Neural progenitor cell (in vitro differentiated cells): ENCODE data around the gene FSTL5. TPM values are rescaled to one million over a fixed set of nuclear protein-coding genes. Genes with fewer than 3 reads are reported as not detected.

Experiments
- DNase-seq: peaks from one replicate; pipeline ENCODE4 v3.0.0-alpha.2; 2016; ENCODE audit warnings: low spot score
- H2AFZ ChIP-seq: fragments of 200-600 bp; sonication (generic); replicated peaks from 2 replicates; pipeline ENCODE4 v1.6.1; 2016; ENCODE audit warnings: antibody characterized with exemption
- H3F3A ChIP-seq: fragments of 200-600 bp; sonication (generic); 2 replicates; pipeline ENCODE4 v1.6.1; 2016; ENCODE audit warnings: antibody characterized with exemption, low read depth
- H3K27ac ChIP-seq: fragments of 200-600 bp; sonication (generic); 2 replicates; pipeline ENCODE4 v1.5.1; 2016; ENCODE audit warnings: mild to moderate bottlenecking
- H3K27me3 ChIP-seq: fragments of 200-600 bp; sonication (generic); 2 replicates; pipeline ENCODE4 v1.6.1; 2016; ENCODE audit warnings: mild to moderate bottlenecking, moderate library complexity
- H3K36me3 ChIP-seq: fragments of 200-600 bp; sonication (generic); 2 replicates; pipeline ENCODE4 v1.5.1; 2016
- H3K4me1 ChIP-seq: fragments of 200-600 bp; sonication (generic); 2 replicates; pipeline ENCODE4 v1.6.1; 2016; ENCODE audit warnings: mixed run types
- H3K4me2 ChIP-seq: fragments of 200-600 bp; sonication (generic); 2 replicates; pipeline ENCODE4 v1.6.1; 2016
- H3K4me3 ChIP-seq: fragments of 200-600 bp; sonication (generic); 2 replicates; pipeline ENCODE4 v1.5.1; 2016
- H3K79me2 ChIP-seq: fragments of 200-600 bp; sonication (generic); 2 replicates; pipeline ENCODE4 v1.6.1; 2016; ENCODE audit warnings: low read depth
- H3K9ac ChIP-seq: fragments of 200-600 bp; sonication (generic); 2 replicates; pipeline ENCODE4 v1.6.1; 2016
- H3K9me3 ChIP-seq: fragments of 200-600 bp; sonication (generic); 2 replicates; pipeline ENCODE4 v1.5.1; 2016; ENCODE audit warnings: low read depth
- H4K20me1 ChIP-seq: fragments of 200-600 bp; sonication (generic); 2 replicates; pipeline ENCODE4 v1.6.1; 2016; ENCODE audit warnings: low read depth
- H3K27ac Mint-ChIP-seq: 3 replicates; pipeline ENCODE4 v1.8.0; 2021; ENCODE audit warnings: mixed read lengths
- H3K27me3 Mint-ChIP-seq: 2 replicates; pipeline ENCODE4 v1.8.0; 2022; ENCODE audit warnings: low read depth, mild to moderate bottlenecking, inconsistent platforms, moderate library complexity, mixed read lengths; ENCODE audit not compliant: insufficient read depth
- H3K36me3 Mint-ChIP-seq: 3 replicates; pipeline ENCODE4 v1.8.0; 2021; ENCODE audit warnings: mixed read lengths
- H3K4me1 Mint-ChIP-seq: 3 replicates; pipeline ENCODE4 v1.8.0; 2021; ENCODE audit warnings: mixed read lengths
- H3K4me3 Mint-ChIP-seq: 3 replicates; pipeline ENCODE4 v1.8.0; 2021; ENCODE audit warnings: mild to moderate bottlenecking, moderate library complexity, mixed read lengths
- H3K9me3 Mint-ChIP-seq: 3 replicates; pipeline ENCODE4 v1.8.0; 2020; ENCODE audit warnings: mixed read lengths
- EZH2 ChIP-seq: fragments of 200-600 bp; sonication (generic); IDR thresholded peaks from 2 replicates; pipeline ENCODE4 v1.6.1; 2017; ENCODE audit warnings: antibody characterized with exemption, mild to moderate bottlenecking, moderate library complexity
- EZH2phosphoT487 ChIP-seq: fragments of 200-600 bp; sonication (generic); IDR thresholded peaks from 2 replicates; pipeline ENCODE4 v1.6.1; 2017; ENCODE audit warnings: antibody characterized with exemption
- total RNA-seq: library from RNA; depleted of rRNA; stranded (reverse); fragments of >200 nt; gene quantifications from 2 replicates; pipeline ENCODE4 v1.2.3, GENCODE V29; 2015; ENCODE audit warnings: low replicate concordance
- TF ChIP-seq, protein P1 (sequence below): fragments of 200-600 bp; sonication (generic); IDR thresholded peaks from 2 replicates; pipeline ENCODE4 v1.5.1; 2017; ENCODE audit warnings: antibody characterized with exemption, mild to moderate bottlenecking

FSTL5 gene
- total RNA-seq, 1 donor from 2014 or later = not detected

DNA sequence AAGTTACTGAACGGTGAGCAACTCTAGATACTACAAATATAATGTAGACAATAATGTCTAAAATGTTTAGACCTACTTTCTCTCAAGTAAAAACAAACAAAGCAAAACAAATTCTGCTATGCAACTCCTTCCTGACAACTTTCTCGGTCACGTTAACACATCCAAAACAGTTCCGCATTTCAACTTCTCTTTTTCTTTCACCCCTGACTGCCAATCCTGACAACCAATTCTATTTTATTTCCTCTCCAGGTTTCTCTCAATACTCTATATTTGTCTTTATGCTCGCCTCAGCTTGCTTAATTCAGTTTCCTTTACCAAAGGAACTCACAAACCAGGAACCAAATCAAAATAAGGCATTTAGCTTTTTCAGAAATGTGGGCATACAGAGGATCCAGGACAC lies 513.0 kb downstream of the FSTL5 start:
- Histone ChIP-seq H3K9ac (no peak overlapping the region), H3K79me2 (no peaks in the 10 kb centered on the region), H3K4me1 (no peaks in the 10 kb centered on the region), H3K36me3 (no peaks in the 10 kb centered on the region), H3F3A (no peaks in the 10 kb centered on the region), H3K27me3 (no peaks in the 10 kb centered on the region), H4K20me1 (no peaks in the 10 kb centered on the region), H3K4me3 (no peak overlapping the region), H2AFZ (peak overlapping the region; percentile 9), H3K9me3 (no peaks in the 10 kb centered on the region), H3K27ac (no peak overlapping the region), H3K4me2 (no peak overlapping the region)
- Mint-ChIP-seq H3K4me1 (no peaks in the 10 kb centered on the region), H3K9me3 (no peaks in the 10 kb centered on the region), H3K27me3 (no peaks in the 10 kb centered on the region), H3K27ac (no peak overlapping the region), H3K4me3 (no peak overlapping the region), H3K36me3 (no peaks in the 10 kb centered on the region)
- no peak for TF ChIP-seq EZH2
- no peak for DNase-seq

DNA sequence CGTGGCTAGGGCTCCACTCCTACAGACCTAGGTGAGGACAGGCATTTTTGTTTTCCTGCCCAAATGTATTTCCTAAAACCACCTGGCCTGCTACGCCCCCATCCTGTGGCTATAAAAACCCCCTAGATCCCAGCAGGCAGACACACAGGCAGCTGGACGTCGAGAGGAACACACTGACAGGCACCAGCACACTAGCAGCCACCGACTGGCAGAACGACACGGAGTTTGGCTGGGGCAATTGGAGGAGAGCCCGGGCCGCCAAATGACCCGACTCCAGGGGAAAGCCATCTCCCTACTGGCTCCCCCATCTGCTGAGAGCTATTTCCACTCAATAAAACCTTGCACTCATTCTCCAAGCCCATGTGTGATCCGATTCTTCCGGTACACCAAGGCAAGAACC lies 516.0 kb downstream of the FSTL5 start:
- Histone ChIP-seq H3K4me2 (no peak overlapping the region), H4K20me1 (no peaks in the 10 kb centered on the region), H3K9ac (no peak overlapping the region), H3K4me1 (no peaks in the 10 kb centered on the region), H3K36me3 (no peaks in the 10 kb centered on the region), H3K27me3 (no peaks in the 10 kb centered on the region), H3F3A (no peaks in the 10 kb centered on the region), H2AFZ (no peak overlapping the region), H3K9me3 (no peaks in the 10 kb centered on the region), H3K4me3 (no peak overlapping the region), H3K79me2 (no peaks in the 10 kb centered on the region), H3K27ac (no peak overlapping the region)
- no peak overlapping the region for H3K27ac Mint-ChIP-seq
- H3K27me3 Mint-ChIP-seq = no peaks in the 10 kb centered on the region
- H3K4me1 Mint-ChIP-seq = no peaks in the 10 kb centered on the region
- H3K36me3 Mint-ChIP-seq = no peaks in the 10 kb centered on the region
- H3K4me3 Mint-ChIP-seq = no peak overlapping the region
- no peak for TF ChIP-seq EZH2
- TF ChIP-seq, protein P1, sequence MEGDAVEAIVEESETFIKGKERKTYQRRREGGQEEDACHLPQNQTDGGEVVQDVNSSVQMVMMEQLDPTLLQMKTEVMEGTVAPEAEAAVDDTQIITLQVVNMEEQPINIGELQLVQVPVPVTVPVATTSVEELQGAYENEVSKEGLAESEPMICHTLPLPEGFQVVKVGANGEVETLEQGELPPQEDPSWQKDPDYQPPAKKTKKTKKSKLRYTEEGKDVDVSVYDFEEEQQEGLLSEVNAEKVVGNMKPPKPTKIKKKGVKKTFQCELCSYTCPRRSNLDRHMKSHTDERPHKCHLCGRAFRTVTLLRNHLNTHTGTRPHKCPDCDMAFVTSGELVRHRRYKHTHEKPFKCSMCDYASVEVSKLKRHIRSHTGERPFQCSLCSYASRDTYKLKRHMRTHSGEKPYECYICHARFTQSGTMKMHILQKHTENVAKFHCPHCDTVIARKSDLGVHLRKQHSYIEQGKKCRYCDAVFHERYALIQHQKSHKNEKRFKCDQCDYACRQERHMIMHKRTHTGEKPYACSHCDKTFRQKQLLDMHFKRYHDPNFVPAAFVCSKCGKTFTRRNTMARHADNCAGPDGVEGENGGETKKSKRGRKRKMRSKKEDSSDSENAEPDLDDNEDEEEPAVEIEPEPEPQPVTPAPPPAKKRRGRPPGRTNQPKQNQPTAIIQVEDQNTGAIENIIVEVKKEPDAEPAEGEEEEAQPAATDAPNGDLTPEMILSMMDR = no peak
- TF ChIP-seq EZH2phosphoT487 = no peak
- no peak for DNase-seq
- H3K9me3 Mint-ChIP-seq = no peaks in the 10 kb centered on the region

DNA sequence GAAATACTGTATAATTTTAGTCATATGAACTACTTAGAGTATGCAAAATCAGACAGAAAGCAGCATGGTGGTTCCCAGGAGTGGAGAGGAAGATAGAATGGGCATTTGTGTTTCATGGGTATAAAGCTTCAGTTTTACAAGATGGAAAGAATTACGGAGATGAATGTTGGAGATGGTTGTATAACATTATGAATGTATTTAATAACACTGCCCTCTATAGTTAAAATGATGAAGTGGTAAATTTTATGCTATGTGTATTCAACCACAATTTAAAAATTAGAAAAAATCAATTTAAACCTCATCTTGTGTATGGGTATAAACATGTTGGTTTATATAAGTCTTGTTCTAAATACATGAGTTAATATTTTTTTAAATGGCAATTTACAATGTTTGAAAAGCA lies 521.1 kb downstream of the FSTL5 start:
- Mint-ChIP-seq H3K4me3 (no peak overlapping the region), H3K27ac (no peak overlapping the region), H3K9me3 (no peaks in the 10 kb centered on the region), H3K36me3 (no peaks in the 10 kb centered on the region), H3K4me1 (no peaks in the 10 kb centered on the region), H3K27me3 (no peaks in the 10 kb centered on the region)
- H3K9me3 ChIP-seq = no peaks in the 10 kb centered on the region
- no peak overlapping the region for H3K9ac ChIP-seq
- DNase-seq = no peak
- no peaks in the 10 kb centered on the region for H4K20me1 ChIP-seq
- H3F3A ChIP-seq = no peaks in the 10 kb centered on the region
- H3K4me2 ChIP-seq = no peak overlapping the region
- no peak overlapping the region for H3K27ac ChIP-seq
- H3K4me3 ChIP-seq = no peak overlapping the region
- no peaks in the 10 kb centered on the region for H3K27me3 ChIP-seq
- no peaks in the 10 kb centered on the region for H3K4me1 ChIP-seq
- H2AFZ ChIP-seq = no peak overlapping the region
- H3K79me2 ChIP-seq = no peaks in the 10 kb centered on the region
- H3K36me3 ChIP-seq = no peaks in the 10 kb centered on the region
- TF ChIP-seq, protein P1 = peak; percentile 15
- TF ChIP-seq EZH2 = no peak

DNA sequence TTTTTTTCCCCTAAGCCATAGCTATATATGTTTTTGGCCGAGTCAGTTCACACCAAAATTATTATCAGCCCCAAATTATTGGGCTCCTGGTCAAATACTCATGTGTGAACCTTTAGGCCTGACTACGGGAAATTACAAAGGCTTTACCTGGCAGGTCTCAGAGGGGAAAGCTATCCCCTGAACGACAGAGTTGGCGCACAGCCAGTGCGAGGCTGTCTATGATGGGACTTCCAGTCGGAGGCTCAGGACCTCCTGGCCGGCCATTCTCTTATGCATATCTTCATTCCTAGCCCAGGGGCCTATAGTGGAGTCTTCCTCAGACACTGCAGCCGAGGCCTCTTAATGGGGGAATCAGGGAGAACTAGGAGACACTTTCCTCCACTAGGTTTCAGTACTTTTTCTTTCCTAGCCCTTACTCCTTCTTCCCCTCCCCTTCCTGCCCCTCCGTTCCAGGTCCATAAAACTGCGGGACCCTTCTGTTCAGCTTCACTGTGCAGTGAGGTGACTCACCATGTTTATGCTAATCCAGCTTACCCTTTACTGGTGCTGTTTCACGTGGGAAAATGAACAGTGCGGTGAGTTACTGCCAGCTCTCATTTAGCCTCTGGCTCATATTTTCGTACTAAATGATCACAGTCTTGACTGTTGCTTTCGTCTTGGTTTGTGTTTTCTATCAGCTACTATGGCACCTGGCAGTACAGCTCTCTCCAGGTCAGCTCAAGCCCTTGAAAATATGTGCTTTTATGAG lies 533.9 kb downstream of the FSTL5 start:
- DNase-seq = no peak
- Mint-ChIP-seq H3K27ac (no peak overlapping the region), H3K27me3 (peaks cover 2% of the 10 kb centered on the region), H3K36me3 (no peaks in the 10 kb centered on the region), H3K4me1 (no peaks in the 10 kb centered on the region), H3K4me3 (no peak overlapping the region), H3K9me3 (no peaks in the 10 kb centered on the region)
- Histone ChIP-seq H3K9me3 (no peaks in the 10 kb centered on the region), H3K4me3 (no peak overlapping the region), H3K79me2 (no peaks in the 10 kb centered on the region), H3K4me2 (no peak overlapping the region), H3K9ac (no peak overlapping the region), H3K27me3 (no peaks in the 10 kb centered on the region), H3K27ac (no peak overlapping the region), H3F3A (no peaks in the 10 kb centered on the region), H3K36me3 (no peaks in the 10 kb centered on the region), H2AFZ (peak overlapping the region; percentile 43), H4K20me1 (no peaks in the 10 kb centered on the region), H3K4me1 (no peaks in the 10 kb centered on the region)
- TF ChIP-seq EZH2phosphoT487 (no peak), EZH2 (no peak)
- TF ChIP-seq, protein P1 = no peak
